Stimulated activated CD8-positive, alpha-beta memory T cell treated with anti-CD3 and anti-CD28 coated beads, Interleukin-7, amount 100 ng/mL, for 24 hours (primary cell): ENCODE results near the gene PCNX1.
"Not testable (repeated sequence)": the region's sequence is repeated elsewhere in the genome, so short reads cannot be mapped to it uniquely, and the experiment has no call there.

Experiments used
- DNase-seq: peaks from one replicate; pipeline ENCODE4 v3.0.0-alpha.2; 2020; ENCODE audit warnings: low read depth

Gene PCNX1

DNA sequence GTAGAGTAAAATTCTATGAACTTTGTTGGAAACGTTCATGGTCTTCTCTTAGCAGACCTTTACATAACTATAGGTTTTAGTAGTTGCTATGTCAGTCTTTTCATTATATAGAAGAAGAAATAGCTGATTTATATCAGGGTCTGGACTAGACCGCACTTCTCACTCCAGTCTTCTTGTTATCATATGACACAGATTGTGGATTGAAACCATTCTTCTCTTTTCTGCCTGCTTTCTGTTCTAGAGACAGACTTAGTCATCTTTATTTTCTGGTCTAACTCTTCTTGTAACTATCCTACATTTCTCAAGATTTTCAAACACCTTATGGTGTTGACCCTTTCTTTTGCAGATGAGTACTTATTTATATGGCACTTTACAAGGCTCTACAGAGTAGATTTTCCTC is 55.7 kb downstream of the PCNX1 start:
- no peak for DNase-seq

DNA sequence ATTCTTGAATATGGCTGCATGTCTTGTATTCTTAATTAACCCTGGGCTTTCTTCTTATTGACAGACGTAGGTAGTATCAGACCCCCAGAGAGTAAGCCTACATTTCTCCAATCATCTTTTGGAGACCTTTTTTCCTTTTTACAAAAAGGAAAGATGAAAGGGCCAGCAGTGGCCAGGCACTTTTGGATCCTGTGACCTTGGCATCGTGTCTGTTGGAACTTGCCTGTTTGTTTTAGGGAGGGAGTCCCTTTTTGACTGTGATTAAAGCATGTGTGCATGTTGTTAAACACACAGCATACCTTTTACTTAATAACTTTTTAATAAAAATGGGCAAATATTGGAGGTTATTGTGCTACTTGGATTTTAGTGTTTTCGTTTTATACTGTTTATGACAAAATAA is 57.2 kb downstream of the PCNX1 start:
- no peak for DNase-seq

DNA sequence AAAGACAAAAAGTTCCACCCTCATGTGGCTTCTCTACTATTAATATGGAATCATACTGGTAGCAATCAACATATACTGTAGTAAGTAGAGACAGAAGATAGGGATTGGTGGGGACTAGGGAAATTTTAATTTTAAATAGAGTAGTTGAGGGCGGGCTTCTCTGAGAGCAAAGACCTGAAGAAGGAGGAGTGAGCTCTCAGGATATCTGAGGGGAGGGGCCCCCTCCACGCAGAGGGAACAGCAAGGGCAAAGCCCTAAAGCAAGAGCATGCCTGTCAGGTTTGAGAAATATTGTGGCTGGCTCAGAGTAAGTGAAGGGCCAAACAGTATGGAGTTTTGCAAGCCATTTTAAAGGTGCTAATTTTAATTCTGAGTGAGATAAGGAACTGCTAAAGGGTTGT is 64.3 kb downstream of the PCNX1 start:
- no peak for DNase-seq

DNA sequence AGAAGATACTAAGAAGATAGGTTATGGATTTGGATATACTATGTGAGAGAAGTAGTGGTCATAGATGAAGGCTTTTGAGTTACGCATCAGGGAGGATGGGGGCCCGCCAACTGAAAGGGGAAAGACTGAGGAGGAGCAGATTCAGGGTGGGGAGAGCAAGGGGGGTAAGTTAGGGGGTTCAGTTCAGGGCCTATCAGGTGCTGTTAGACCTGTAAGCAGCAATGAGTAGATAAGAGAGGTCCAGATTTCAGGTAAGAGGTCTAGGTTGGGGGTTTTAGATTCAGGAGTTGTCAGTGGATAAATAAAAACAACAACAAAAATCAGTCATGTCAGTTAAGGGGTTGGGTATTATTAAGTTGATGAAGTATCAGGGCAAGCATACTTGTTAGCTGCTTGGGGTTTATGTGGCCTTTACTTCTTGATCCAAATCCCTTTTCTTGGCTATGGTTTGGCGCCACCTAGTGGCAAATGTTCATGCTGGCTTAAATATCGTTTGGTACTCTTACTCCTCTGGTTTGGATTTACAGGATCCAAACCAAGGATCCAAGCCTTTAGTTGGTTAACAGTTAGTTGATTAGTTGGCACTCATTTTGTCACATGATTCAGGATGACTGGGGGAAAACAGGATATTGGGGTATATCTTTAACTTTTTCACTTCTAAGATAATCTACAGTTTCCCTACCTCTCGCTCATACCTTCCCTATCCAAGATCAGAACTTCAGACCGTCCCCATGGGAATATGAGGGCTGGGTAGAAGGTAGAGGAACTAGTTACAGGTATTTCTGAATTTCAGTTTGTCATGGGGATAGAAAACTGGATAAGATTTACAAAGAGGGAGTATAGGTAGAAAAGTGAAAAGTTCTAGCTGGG is 65.1 kb downstream of the PCNX1 start:
- peak; percentile 69 for DNase-seq

DNA sequence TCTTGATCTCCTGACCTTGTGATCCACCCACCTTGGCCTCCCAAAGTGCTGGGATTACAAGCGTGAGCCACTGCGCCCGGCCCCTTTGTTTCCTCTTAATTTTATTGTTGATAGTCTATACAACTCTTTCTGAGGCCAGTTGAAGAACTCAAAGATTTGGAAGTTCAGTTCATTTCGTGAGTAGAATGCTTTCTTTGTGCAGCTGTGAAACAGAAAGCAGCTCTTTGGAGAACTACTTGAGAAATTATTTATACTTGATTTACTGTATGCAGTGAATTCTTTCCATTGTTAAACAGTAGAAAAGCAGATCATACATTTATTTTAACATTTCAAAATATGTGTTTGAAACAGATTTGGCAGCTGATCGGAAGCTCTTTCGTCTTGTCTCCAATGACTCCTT is 69.3 kb downstream of the PCNX1 start:
- DNase-seq: no peak

DNA sequence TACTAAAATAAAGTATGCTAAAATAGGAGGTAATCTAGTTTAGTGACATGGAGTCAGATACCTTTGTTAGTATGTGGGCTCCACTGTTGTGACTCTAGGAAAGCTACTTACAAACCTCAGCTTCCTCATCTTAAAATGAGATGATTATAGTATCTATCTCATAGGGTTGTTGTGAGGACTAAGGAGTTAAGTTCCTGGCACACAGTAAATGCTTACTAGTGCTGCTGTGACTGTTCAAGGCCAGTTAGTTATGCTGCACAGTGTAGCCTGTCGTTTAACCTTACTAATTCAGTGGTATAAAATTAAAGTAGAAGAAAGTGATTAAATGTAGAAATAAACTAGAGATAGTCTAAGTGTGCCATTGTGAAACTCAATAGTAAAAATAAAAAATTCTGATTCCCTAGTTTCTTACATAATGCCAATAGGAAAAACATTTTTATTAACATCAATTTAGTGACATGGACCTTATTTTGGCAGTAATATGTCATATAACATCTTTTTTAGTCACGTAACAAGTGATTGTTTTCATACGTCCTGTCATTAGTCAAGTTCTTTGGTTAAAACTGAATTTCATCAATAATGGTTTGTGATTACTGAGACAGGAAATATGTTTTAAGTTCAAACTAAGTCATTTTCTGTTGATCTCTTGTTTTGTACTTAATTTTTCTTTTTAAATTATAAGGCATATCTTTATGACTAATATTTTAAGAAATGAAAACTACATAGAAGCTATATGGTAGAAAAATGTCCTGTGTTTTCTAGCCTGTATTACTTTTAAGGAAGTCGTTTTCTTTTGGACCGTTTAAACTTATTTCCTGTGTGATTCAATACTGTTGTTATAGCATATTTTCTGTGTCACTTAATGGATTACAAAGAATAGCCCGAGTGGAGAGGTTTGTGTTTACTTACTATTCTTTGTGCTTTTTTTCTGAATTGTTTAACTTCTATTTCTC is 74.0 kb downstream of the PCNX1 start:
- no peak for DNase-seq

DNA sequence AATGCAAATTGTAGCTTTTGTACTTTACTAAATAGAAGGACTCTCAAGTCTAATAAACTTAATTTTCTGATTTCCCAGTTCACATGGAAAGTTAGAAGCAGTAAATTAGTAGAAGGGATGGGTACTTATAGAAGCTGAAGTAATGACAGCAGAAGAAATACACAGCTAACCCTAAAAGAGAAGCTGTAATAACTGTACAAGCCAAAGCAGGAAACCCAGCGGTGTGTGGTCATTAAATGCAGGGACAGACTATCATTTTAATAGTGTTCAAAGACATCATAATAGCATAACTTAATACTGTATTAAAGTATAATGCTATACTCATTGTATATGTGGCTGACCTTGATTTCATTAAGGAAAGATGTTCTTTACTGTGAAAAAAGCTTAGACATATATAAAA is 74.9 kb downstream of the PCNX1 start:
- DNase-seq: no peak

DNA sequence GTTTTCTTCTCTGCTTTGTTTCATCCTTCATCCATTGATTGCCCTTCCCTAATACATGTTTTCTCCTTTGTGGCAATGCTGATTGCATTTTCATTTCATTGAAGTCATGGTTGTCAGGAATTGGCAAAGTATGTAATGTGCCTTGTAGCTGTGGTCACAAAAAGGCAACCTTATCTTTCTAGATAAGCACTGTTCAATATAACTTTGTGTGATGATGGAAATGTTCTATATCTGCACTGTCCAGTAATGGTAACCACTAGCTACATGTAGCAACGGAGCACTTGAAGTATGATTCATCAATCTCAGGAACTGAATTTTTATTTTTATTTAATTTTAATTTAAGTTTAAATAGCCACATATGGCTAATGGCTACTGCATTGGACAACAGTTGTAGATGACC is 79.8 kb downstream of the PCNX1 start:
- DNase-seq: no peak

DNA sequence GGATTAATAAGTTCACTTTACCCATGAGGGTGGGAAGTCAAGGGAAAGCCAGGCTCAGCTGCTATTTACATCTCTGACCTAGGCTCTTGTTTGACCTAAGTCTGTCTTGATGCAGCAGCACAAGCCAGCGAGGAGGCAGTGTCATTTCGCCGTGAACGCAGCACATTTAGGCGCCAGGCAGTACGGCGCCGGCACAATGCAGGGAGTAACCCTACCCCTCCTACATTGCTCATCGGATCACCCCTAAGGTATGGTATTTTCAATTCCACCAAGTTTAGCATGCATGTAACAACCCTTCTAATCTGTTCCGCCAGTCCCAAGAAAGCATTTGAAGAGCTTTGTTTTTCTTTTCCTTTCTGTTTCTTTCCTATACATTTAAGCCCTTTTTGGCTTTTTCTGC is 81.2 kb downstream of the PCNX1 start:
- DNase-seq: no peak

DNA sequence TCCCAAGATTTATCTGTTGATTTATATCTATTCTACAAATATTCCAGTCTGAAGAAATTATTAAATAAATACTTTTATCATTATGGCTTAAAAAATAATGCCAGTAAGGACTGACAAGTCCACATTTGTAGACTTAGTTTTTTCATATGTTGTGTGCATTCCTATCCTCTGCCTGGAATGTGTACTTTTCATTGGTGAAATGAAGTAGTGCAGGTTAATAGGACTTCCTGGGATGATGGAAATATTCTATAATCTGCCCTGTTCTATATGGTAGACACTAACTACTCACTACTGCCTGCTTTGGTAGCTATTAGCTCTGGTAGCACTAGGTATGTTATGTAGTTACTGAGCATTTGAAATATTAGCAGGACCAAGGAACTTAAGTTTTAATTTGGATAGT is 86.7 kb downstream of the PCNX1 start:
- no peak for DNase-seq

DNA sequence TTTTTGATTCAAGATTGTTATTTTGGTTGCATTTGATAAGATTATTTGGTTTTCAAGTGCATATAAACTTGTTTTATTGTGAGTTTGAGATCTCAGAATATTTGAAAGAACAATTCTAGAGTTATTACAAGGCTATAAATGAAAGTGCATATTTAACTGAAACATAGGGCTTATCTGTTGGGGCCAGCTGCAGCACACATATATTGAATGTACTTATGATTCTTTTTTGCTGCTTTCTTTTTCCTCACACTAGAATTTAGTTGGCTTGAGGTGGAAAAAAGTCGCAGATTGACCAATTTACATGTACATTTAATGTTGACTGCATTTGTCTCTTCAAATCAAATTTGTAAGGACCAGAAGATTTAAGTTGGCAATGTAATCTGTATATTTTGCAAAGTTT is 88.0 kb downstream of the PCNX1 start:
- no peak for DNase-seq

DNA sequence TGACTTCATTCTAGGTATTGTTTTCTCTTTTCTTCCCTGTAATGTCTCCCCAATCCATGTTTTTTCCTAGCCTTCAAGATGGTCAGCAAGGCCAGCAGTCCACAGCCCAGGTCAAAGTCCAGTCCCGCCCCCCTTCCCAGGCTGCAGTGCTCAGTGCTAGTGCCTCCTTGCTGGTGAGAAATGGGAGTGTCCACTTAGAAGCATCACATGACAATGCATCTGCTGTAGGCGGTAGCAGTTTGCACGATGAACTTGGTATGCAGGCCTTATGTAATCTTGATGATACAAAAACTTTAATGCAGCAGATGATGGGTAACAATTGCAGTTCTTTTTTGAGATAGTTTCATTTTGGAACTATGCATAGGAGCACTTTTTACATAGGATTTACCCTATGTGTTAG is 88.4 kb downstream of the PCNX1 start:
- DNase-seq: no peak

DNA sequence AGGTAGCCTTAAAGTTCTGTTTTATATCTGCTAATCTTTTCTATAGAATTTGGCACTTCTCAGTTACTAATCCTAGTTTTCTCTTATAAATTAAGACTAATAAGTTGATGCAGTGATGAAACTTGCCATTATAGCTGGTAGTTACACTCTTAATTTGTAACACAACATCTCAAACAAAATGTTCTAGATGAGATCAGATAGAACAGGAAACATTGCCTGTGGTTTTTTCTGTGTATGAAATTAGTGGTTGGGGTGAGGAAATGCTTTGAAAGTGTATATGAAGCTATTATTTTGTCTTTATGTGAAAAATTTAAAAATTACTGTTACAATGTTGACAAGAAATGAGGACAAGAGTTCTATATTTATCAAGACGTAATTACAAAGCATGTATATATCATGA is 91.9 kb downstream of the PCNX1 start:
- DNase-seq: no peak

DNA sequence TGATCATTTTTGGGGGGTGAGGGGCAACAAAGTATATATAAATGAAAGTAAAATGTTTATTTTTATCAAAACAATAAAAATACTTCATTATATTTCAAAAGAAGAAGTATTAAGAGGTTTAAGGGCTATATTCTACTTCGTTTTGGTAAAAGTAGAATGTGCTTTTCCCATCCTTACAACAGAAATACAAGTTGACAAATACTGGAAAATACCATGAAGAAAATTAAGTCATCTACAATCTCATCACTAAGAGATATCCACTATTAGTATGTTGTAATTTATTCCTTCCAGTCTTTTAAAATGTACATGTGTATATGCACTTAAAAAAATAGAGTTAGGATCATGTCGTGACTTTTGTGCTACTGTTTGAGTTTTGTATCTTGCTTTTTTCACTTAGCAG is 92.8 kb downstream of the PCNX1 start:
- DNase-seq: no peak

DNA sequence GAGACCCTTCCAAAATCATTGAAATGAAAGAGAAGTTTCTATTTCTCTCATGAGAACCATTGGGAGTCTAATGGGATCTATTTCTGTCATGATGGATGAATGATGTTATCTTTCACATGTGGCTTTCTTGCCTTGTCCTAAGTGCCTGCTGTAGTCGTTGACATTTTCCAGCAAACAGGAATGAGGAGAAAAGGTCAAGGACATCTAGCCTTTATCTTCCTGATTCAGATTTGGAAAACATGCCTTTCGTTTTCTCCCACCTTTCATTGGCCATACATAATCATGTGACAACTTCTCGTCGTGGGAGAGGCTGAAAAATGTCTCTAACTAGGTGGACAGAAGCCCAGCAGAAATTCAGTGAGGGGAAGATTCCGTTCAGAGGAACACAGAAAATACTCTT is 94.5 kb downstream of the PCNX1 start:
- DNase-seq: no peak

DNA sequence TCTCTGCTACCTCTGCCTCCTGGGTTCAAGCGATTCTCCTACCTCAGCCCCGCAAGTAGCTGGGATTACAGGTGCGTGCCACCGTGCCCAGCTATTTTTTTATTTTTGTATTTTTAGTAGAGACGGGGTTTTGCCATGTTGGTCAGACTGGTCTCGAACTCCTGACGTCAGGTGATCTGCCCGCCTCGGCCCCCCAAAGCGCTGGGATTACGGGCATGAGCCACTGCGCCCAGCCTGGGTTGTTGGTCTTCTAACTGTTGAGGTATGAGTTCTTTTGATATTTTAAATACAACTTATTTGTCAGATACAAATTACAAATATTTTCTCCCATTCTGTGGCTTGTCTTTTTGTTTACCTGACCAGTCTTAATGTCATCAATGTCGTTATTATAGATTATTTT is 95.9 kb downstream of the PCNX1 start:
- no peak for DNase-seq

DNA sequence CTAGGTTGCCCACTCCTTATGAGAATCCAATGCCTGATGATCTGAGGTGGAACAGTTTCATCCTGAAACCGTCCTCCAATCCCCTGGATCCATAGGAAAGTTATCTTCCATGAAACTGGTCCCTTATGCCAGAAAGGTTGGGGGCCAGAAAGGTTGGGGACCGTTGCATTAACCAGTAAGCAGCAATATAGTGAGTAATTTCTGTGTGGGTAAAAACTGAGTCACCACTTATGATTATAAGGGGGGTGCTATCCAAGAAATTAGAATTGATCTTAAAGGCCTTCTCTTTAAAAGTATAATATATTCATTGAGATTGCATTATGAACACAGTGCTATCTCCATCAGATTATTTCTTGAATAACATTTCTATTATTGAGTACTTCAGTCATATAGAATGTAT is 97.2 kb downstream of the PCNX1 start:
- no peak for DNase-seq

DNA sequence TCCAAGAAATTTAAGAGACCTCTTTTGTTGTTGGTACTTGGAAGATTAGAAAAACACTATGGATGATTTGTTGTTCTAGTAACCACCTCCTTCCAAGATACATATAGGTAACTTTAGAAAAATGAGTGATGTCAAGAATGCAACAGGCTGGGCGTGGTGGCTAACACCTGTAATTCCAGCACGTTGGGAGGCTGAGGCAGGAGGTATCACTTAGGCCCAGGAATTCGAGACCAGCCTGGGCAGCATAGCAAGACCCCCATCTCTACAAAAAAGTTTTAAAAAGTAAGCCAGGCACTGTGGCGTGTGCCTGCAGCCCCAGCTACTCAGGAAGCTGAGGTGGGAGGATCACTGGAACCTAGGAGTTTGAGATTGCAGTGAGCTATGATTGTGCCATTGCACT is 97.8 kb downstream of the PCNX1 start:
- no peak for DNase-seq

DNA sequence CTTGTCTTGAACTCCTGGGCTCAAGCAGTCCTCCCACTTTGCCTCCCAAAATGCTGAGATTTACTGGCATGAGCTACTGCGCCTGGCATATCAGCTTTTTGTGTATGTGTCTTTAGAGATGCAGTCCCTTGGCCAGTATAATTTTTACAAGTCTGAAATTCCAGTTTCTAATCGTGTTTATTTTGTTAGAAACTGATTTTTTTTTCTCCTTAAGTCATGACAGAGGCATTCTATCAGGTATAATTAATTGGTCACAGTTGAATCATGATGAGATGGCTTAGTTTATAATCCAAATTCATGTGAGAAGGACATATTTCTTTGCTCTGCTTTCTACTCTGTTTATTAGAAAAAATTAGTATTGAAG is 98.9 kb downstream of the PCNX1 start:
- DNase-seq: no peak

DNA sequence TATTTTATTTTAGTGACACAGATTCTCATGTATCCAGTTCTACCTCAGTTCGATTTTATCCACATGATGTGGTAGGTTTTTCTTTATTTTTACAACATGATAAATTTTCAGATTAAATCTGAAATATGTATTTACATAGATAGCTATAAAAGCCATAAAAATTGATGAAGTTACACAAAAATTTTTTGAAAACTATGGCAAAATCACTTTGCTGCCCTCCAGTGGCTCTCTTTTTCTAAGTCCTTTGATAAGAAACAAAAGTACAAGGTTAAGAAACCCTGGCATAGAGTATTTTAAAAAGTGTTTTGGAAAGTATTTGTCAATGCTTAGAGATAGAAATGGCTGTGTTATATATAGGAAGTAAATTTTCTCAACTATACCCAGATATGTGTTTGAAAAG is 104.2 kb downstream of the PCNX1 start:
- no peak for DNase-seq

DNA sequence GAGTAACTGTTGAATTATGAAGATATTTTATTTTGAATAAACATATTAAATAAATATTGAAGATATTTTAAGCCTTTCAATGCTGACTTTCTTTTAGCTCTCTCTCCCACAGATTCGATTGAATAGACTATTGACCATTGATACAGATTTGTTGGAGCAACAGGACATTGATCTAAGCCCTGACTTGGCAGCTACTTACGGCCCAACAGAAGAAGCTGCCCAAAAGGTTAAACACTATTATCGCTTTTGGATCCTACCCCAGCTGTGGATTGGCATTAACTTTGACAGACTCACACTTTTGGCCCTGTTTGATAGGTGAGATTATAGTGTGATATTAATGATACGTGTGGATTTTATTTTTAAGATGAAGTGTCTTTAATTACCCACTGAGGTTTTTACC is 105.6 kb downstream of the PCNX1 start:
- no peak for DNase-seq

DNA sequence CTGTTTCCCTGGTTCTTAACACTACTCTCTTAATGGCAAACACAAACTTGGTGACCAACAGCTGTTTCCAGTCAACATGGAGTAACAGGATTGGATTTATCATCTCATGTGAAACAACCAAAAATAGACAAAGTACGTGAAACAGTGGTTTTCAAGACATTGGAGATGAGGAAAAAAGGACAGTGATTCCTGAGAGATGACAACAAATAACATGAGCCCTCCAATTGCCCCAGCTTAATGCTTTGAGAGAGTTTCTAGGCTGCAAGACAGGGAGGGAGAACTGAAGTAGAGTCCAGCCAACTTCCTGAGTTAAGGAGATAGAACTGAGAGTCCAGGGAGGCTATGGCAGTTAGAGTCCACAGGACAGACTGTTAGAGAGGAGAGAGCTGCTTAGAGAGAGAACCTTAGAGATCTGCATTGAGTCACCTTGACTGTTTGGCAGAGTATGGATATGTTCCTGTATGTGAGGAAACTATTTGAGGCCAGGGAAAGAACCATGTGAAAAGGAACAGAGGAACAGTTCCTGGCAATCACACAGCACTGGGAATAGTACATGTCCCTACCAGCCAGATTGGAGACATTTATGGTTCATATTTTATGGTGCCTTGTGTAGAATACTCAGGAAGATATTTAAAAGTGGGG is 106.4 kb downstream of the PCNX1 start:
- DNase-seq: no peak

DNA sequence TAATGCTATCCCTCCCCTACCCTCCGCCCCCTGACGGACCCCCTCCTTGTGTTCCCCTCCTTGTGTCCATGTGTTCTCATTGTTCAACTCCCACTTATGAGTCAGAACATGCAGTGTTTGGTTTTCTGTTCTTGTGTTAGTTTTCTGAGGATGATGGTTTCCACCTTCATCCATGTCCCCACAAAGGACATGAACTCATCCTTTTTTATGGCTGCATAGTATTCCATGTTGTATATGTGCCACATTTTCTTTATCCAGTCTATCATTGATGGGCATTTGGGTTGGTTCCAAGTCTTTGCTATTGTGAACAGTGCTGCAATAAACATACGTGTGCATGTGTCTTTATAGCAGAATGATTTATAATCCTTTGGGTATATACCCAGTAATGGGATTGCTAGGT is 112.7 kb downstream of the PCNX1 start:
- not testable (repeated sequence) for DNase-seq
